Breast epithelium (tissue), 4 donors: Measurements from ENCODE around the gene NUCB2. TPM values are rescaled to one million over a fixed set of nuclear protein-coding genes. Genes with fewer than 3 reads are reported as not detected.

ENCODE experiments used
- DNase-seq, 2 donors: peaks; one replicate each; pipeline ENCODE4 v3.0.0-alpha.2; 2019; ENCODE audit warnings: low spot score in 2 of 2
- H3K27ac ChIP-seq, 2 donors: fragments of 200-600 bp; sonication (generic) in 1 of 2; one replicate each; pipeline ENCODE4 v1.5.1; 2016 to 2019; ENCODE audit warnings: mild to moderate bottlenecking in 1 of 2
- H3K27me3 ChIP-seq, 2 donors: fragments of 200-600 bp; sonication (generic) in 1 of 2; one replicate each; pipeline versions ENCODE4 v1.5.1 to v1.6.0; 2017 to 2019; ENCODE audit warnings: control low read depth in 1 of 2, mild to moderate bottlenecking in 1 of 2
- H3K36me3 ChIP-seq: fragments of 200-600 bp; one replicate; pipeline ENCODE4 v1.5.1; 2019
- H3K4me1 ChIP-seq, 2 donors: fragments of 200-600 bp; sonication (generic); one replicate each; pipeline ENCODE4 v1.5.1; 2016 to 2019; ENCODE audit warnings: control low read depth in 1 of 2
- H3K4me3 ChIP-seq, 3 donors: fragments of 200-600 bp; sonication (generic); 1 replicate in 2 of 3; 2 replicates in 1 of 3; pipeline ENCODE4 v1.5.1; 2016 to 2019; ENCODE audit warnings: mild to moderate bottlenecking in 3 of 3, moderate library complexity in 2 of 3
- H3K9me3 ChIP-seq, 2 donors: fragments of 200-600 bp; sonication (generic) in 1 of 2; one replicate each; pipeline ENCODE4 v1.5.1; 2016 to 2019; ENCODE audit warnings: control low read depth in 1 of 2
- POLR2A ChIP-seq: fragments of 450-650 bp; IDR thresholded peaks from one replicate; pipeline ENCODE4 v1.6.1; 2016; ENCODE audit warnings: antibody characterized with exemption, mild to moderate bottlenecking, moderate library complexity
- POLR2AphosphoS5 ChIP-seq, 3 donors: sonication (generic); formaldehyde crosslinking; IDR thresholded peaks; one replicate each; pipeline ENCODE4 v1.6.1; 2017; ENCODE audit warnings: antibody characterized with exemption in 3 of 3
- intact Hi-C: fragments of 100-400 bp; cut with DNase I; formaldehyde crosslinking; loops from one replicate; pipeline ENCODE4 v1.15.1; 2023; ENCODE audit warnings: low total_unique reads
- total RNA-seq, 3 donors: library from RNA; depleted of rRNA; stranded (reverse); fragments of >200 nt; gene quantifications; one replicate each; pipeline ENCODE4 v1.1.0, GENCODE V29; 2016
- TF ChIP-seq, protein P1 (sequence below), 3 donors: fragments of 450-650 bp; IDR thresholded peaks; one replicate each; pipeline ENCODE4 v1.5.1; 2016 to 2017; ENCODE audit warnings: antibody characterized with exemption in 3 of 3, mild to moderate bottlenecking in 3 of 3, moderate library complexity in 3 of 3

The NUCB2 gene
- total RNA-seq, 3 donors from 2014 or later, result 32.6 to 131 (median 69.1) TPM

- Histone ChIP-seq H3K27ac (no peak overlapping the region), H3K36me3 (no peaks in the 10 kb centered on the region), H3K9me3 (no peaks in the 10 kb centered on the region), H3K4me1 (no peaks in the 10 kb centered on the region), H3K4me3 (no peak overlapping the region), H3K27me3 (no peaks in the 10 kb centered on the region)
- no peak for DNase-seq
- intact Hi-C loops, result no loop called here
- no peak for TF ChIP-seq POLR2A
- no peak for TF ChIP-seq POLR2AphosphoS5 (IDR thresholded peaks at IDR 0.05)
- TF ChIP-seq, protein P1, sequence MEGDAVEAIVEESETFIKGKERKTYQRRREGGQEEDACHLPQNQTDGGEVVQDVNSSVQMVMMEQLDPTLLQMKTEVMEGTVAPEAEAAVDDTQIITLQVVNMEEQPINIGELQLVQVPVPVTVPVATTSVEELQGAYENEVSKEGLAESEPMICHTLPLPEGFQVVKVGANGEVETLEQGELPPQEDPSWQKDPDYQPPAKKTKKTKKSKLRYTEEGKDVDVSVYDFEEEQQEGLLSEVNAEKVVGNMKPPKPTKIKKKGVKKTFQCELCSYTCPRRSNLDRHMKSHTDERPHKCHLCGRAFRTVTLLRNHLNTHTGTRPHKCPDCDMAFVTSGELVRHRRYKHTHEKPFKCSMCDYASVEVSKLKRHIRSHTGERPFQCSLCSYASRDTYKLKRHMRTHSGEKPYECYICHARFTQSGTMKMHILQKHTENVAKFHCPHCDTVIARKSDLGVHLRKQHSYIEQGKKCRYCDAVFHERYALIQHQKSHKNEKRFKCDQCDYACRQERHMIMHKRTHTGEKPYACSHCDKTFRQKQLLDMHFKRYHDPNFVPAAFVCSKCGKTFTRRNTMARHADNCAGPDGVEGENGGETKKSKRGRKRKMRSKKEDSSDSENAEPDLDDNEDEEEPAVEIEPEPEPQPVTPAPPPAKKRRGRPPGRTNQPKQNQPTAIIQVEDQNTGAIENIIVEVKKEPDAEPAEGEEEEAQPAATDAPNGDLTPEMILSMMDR (IDR thresholded peaks at IDR 0.05), result no peak
Measured at GRCh38 chr11:17280494-17281127, 4.1 kb downstream of the NUCB2 start.

DNA sequence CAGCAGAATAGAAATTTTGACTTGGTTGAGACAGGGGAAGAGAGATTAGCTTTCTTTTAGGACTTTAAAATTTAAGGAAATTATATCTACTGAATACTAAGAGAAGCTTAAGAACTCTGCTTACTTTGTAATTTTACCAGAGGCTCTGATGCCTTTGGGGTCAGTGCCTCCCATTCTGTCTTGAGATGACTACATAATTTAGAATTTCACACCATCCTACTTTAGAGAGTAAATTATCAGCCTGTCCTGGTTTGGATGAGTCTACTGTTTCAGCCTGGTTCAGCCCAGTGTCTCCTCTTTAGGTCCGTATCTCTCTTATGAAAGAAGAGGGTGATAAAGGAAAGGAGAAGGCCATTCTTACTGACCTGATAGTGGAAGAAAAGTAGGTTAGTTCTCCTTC, 9.8 kb downstream of the NUCB2 start:
- H3K36me3 ChIP-seq, result no peaks in the 10 kb centered on the region
- no peak for DNase-seq
- no peak overlapping the region for H3K4me3 ChIP-seq
- H3K27me3 ChIP-seq, result no peaks in the 10 kb centered on the region
- no peak overlapping the region for H3K27ac ChIP-seq
- intact Hi-C loops, result no loop called here
- no peaks in the 10 kb centered on the region for H3K9me3 ChIP-seq
- TF ChIP-seq POLR2AphosphoS5 (IDR thresholded peaks at IDR 0.05), result no peak
- TF ChIP-seq POLR2A, result no peak
- TF ChIP-seq, protein P1 (IDR thresholded peaks at IDR 0.05), result no peak
- no peaks in the 10 kb centered on the region for H3K4me1 ChIP-seq

- Histone ChIP-seq H3K4me1 (no peaks in the 10 kb centered on the region), H3K36me3 (no peaks in the 10 kb centered on the region), H3K4me3 (no peak overlapping the region), H3K27me3 (no peaks in the 10 kb centered on the region), H3K9me3 (no peaks in the 10 kb centered on the region), H3K27ac (no peak overlapping the region)
- no peak for DNase-seq
- intact Hi-C loops, result no loop called here
- no peak for TF ChIP-seq POLR2A
- no peak for TF ChIP-seq POLR2AphosphoS5 (IDR thresholded peaks at IDR 0.05)
- TF ChIP-seq, protein P1 (IDR thresholded peaks at IDR 0.05), result no peak
Measured at GRCh38 chr11:17287058-17287457, 10.5 kb downstream of the NUCB2 start.

DNA sequence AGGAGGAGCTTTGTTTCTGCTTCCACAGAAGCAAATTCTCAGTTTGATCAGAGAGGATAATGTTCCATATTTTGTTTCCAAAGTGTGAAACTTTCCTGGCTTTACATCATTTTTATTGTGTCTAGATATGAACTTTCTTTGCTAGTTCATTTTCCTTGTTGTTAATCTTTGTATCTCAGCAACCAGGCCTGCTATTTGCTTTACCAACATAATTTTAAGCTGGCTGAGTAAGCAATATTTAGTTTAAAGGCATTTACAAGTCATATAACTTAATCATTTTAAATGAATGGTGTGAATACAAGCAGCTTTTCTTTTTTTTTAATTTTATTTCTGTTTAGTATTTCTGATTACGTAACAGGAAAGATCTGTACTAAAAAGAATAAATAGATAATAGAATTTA, 15.2 kb downstream of the NUCB2 start:
- DNase-seq, result no peak
- Histone ChIP-seq H3K36me3 (no peaks in the 10 kb centered on the region), H3K27ac (no peak overlapping the region), H3K9me3 (no peaks in the 10 kb centered on the region), H3K27me3 (no peaks in the 10 kb centered on the region), H3K4me3 (no peak overlapping the region), H3K4me1 (no peaks in the 10 kb centered on the region)
- intact Hi-C loops, result no loop called here
- TF ChIP-seq POLR2AphosphoS5 (IDR thresholded peaks at IDR 0.05), result no peak
- TF ChIP-seq, protein P1 (IDR thresholded peaks at IDR 0.05), result no peak
- TF ChIP-seq POLR2A, result no peak

GRCh38 chr11:17293311-17293710, 16.8 kb downstream of the NUCB2 start:
- TF ChIP-seq POLR2A (no peak), POLR2AphosphoS5 (IDR thresholded peaks at IDR 0.05) (no peak)
- TF ChIP-seq, protein P1 (IDR thresholded peaks at IDR 0.05), result no peak
- Histone ChIP-seq H3K27me3 (no peaks in the 10 kb centered on the region), H3K36me3 (no peaks in the 10 kb centered on the region), H3K9me3 (no peaks in the 10 kb centered on the region), H3K4me1 (no peaks in the 10 kb centered on the region), H3K4me3 (no peak overlapping the region), H3K27ac (no peak overlapping the region)
- DNase-seq, result no peak
- intact Hi-C loops, result no loop called here
